ENCODE results near the gene ADAT3. TPM values are rescaled to one million over a fixed set of nuclear protein-coding genes. Genes with fewer than 3 reads are reported as not detected.

ADAT3 gene
- total RNA-seq, 1 donor from 2014 or later = 5.8 TPM

- DNase-seq = no peak
Measured at GRCh38 chr19:1962674-1963073, 57.5 kb downstream of the ADAT3 start.

Other genes with a start within 250 kb of the ADAT3 start
- not detected in 2 replicates for gene ONECUT3, start 151.9 kb upstream of the ADAT3 start, total RNA-seq
- gene ATP8B3, start 93.1 kb upstream of the ADAT3 start, total RNA-seq = 0.85 and 1.2 TPM in 2 replicates
- 8.7 and 14.0 TPM in 2 replicates for gene REXO1, start 56.9 kb upstream of the ADAT3 start, total RNA-seq
- 5.3 and 9.5 TPM in 2 replicates for gene KLF16, start 41.8 kb upstream of the ADAT3 start, total RNA-seq
- 111 and 142 TPM in 2 replicates for gene ABHD17A, start 19.9 kb upstream of the ADAT3 start, total RNA-seq
- 34.7 and 56.1 TPM in 2 replicates for gene SCAMP4, start within 50 bp of the ADAT3 start, total RNA-seq
- gene CSNK1G2, start 35.8 kb downstream of the ADAT3 start, total RNA-seq = 73.9 and 125 TPM in 2 replicates
- 51.7 and 135 TPM in 2 replicates for gene BTBD2, start 110.3 kb downstream of the ADAT3 start, total RNA-seq
- gene MKNK2, start 145.8 kb downstream of the ADAT3 start, total RNA-seq = 147 and 289 TPM in 2 replicates
- 26.4 and 54.0 TPM in 2 replicates for gene MOB3A, start 190.9 kb downstream of the ADAT3 start, total RNA-seq
- 0.65 and 1.5 TPM in 2 replicates for gene IZUMO4, start 191.5 kb downstream of the ADAT3 start, total RNA-seq
- 75.7 and 137 TPM in 2 replicates for gene AP3D1, start 246.2 kb downstream of the ADAT3 start, total RNA-seq